Uterus (tissue), 2 donors: ENCODE measurements around the gene WDR74.

ENCODE experiments used
- CTCF ChIP-seq, 4 experiments: fragments of 200-600 bp in 2 of 4; fragments of 450-650 bp in 2 of 4; sonication (generic) in 2 of 4; IDR thresholded peaks; one replicate each; pipeline ENCODE4 v1.5.1; 2016 to 2019; ENCODE audit warnings: antibody characterized with exemption in 4 of 4, mild to moderate bottlenecking in 2 of 4, moderate library complexity in 1 of 4
- POLR2A ChIP-seq, 2 donors: fragments of 450-650 bp; IDR thresholded peaks; one replicate each; pipeline ENCODE4 v1.6.1; 2016; ENCODE audit warnings: antibody characterized with exemption in 2 of 2, mild to moderate bottlenecking in 1 of 2, moderate library complexity in 1 of 2

- no peak for TF ChIP-seq CTCF (IDR thresholded peaks at IDR 0.05)
- TF ChIP-seq POLR2A (IDR thresholded peaks at IDR 0.05) = no peak
Observed at GRCh38 chr11:62851807-62852522, 12.6 kb upstream of the WDR74 start.
